ENCODE measurements around the gene PLEKHD1.

PLEKHD1 gene

GRCh38 chr14:69574954-69575295 lies 90.4 kb downstream of the PLEKHD1 start:
- H3K4me3 ChIP-seq (ENCODE audit: low read length): no peak overlapping the region
- TF ChIP-seq, protein P1, sequence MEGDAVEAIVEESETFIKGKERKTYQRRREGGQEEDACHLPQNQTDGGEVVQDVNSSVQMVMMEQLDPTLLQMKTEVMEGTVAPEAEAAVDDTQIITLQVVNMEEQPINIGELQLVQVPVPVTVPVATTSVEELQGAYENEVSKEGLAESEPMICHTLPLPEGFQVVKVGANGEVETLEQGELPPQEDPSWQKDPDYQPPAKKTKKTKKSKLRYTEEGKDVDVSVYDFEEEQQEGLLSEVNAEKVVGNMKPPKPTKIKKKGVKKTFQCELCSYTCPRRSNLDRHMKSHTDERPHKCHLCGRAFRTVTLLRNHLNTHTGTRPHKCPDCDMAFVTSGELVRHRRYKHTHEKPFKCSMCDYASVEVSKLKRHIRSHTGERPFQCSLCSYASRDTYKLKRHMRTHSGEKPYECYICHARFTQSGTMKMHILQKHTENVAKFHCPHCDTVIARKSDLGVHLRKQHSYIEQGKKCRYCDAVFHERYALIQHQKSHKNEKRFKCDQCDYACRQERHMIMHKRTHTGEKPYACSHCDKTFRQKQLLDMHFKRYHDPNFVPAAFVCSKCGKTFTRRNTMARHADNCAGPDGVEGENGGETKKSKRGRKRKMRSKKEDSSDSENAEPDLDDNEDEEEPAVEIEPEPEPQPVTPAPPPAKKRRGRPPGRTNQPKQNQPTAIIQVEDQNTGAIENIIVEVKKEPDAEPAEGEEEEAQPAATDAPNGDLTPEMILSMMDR (IDR thresholded peaks at IDR 0.05; ENCODE audit: insufficient read depth, low read depth, low read length, missing control alignments): no peak
- no peak for DNase-seq (ENCODE audit: low read depth)

GRCh38 chr14:69579476-69579875 lies 94.9 kb downstream of the PLEKHD1 start:
- TF ChIP-seq, protein P1 (IDR thresholded peaks at IDR 0.05; ENCODE audit: insufficient read depth, low read depth, low read length, missing control alignments): no peak
- DNase-seq (ENCODE audit: low read depth): no peak
- no peak overlapping the region for H3K4me3 ChIP-seq (ENCODE audit: low read length)

DNA sequence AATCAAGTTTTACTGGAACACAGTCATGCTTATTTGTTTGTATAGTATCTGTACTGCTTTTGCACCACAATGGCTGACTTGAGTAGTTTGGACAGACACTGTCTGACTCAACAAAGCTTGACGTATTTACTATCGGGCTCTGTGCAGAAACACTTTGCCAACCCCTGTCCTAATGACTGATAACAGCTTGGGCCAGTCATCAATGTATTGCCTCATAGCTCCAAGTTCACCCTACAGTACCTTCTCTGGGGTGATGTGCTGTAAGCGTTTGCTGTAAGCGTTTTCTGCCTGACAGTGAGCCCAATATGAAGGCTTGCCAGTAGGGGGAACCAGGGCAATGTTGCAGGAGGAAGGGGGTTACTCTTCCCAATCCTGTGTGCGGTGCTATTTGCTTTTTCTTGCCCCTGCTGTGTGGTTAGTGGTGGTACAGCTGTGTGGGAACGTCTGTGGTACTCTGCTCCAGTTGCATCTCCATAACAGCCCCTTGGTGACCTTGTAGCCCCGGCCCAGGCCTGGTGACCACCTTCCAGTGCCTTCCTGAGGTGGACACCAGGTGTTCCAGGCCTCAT lies 95.6 kb downstream of the PLEKHD1 start:
- peak; percentile 98 for DNase-seq (ENCODE audit: low read depth)
- TF ChIP-seq, protein P1 (IDR thresholded peaks at IDR 0.05; ENCODE audit: insufficient read depth, low read depth, low read length, missing control alignments): peak; percentile 71
- no peak overlapping the region for H3K4me3 ChIP-seq (ENCODE audit: low read length)

Measured in epithelial cell of esophagus (primary cell).